Mucosa of stomach (tissue), 1 donor: Measurements from ENCODE around the gene CCNI.
"Not testable (repeated sequence)": the region's sequence is repeated elsewhere in the genome, so short reads cannot be mapped to it uniquely, and the experiment has no call there.

Experiments used
- H3K27me3 ChIP-seq: one replicate; pipeline ENCODE4 v1.7.0; 2013; ENCODE audit warnings: mild to moderate bottlenecking, low read length; ENCODE audit not compliant: control insufficient read depth, insufficient read depth
- H3K36me3 ChIP-seq: one replicate; pipeline ENCODE4 v1.7.0; 2013; ENCODE audit warnings: low read length; ENCODE audit not compliant: control insufficient read depth, insufficient read depth
- H3K4me1 ChIP-seq: one replicate; pipeline ENCODE4 v1.7.0; 2013; ENCODE audit warnings: mild to moderate bottlenecking, low read length; ENCODE audit not compliant: control insufficient read depth, insufficient read depth
- H3K4me3 ChIP-seq: one replicate; pipeline ENCODE4 v1.7.0; 2013; ENCODE audit warnings: low read length
- H3K9ac ChIP-seq: one replicate; pipeline ENCODE4 v1.7.0; 2013; ENCODE audit warnings: mild to moderate bottlenecking, low read length, moderate library complexity
- H3K9me3 ChIP-seq: one replicate; pipeline ENCODE4 v1.7.0; 2013; ENCODE audit warnings: mild to moderate bottlenecking, low read length, moderate library complexity; ENCODE audit not compliant: control insufficient read depth
- donor health status: Pancreatic carcinoma.

CCNI gene

DNA sequence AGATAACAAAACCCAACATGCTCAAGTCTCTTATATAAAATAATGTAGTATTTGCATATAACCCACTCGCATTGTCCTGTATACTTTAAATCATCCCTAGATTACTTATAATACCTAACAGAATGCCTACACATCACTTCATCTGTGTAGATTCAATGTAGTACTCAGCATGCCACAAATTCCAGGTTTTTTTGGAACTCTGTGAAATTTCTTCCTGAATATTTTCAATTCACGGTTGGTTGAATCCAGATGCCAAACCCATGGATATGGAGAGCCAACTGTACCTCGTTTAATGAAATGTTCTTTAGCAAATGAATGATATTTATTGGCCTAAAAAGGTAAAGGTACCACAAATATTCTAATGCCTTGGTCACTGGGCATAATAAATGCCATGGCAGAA lies 24.8 kb downstream of the CCNI start:
- H3K9me3 ChIP-seq = no peaks in the 10 kb centered on the region
- no peak overlapping the region for H3K9ac ChIP-seq
- H3K27me3 ChIP-seq = no peaks in the 10 kb centered on the region
- no peaks in the 10 kb centered on the region for H3K4me1 ChIP-seq
- H3K4me3 ChIP-seq = no peak overlapping the region
- H3K36me3 ChIP-seq = peaks cover 4% of the 10 kb centered on the region

- Histone ChIP-seq H3K27me3 (no peaks in the 10 kb centered on the region), H3K4me1 (no peaks in the 10 kb centered on the region), H3K9me3 (no peaks in the 10 kb centered on the region), H3K4me3 (no peak overlapping the region), H3K36me3 (peaks cover 4% of the 10 kb centered on the region), H3K9ac (no peak overlapping the region)
Measured at GRCh38 chr4:77047037-77047436, 28.8 kb downstream of the CCNI start.

GRCh38 chr4:77045490-77045889 lies 30.3 kb downstream of the CCNI start:
- no peak overlapping the region for H3K9ac ChIP-seq
- H3K36me3 ChIP-seq = peaks cover 4% of the 10 kb centered on the region
- no peaks in the 10 kb centered on the region for H3K9me3 ChIP-seq
- H3K4me1 ChIP-seq = no peaks in the 10 kb centered on the region
- H3K4me3 ChIP-seq = no peak overlapping the region
- H3K27me3 ChIP-seq = no peaks in the 10 kb centered on the region

DNA sequence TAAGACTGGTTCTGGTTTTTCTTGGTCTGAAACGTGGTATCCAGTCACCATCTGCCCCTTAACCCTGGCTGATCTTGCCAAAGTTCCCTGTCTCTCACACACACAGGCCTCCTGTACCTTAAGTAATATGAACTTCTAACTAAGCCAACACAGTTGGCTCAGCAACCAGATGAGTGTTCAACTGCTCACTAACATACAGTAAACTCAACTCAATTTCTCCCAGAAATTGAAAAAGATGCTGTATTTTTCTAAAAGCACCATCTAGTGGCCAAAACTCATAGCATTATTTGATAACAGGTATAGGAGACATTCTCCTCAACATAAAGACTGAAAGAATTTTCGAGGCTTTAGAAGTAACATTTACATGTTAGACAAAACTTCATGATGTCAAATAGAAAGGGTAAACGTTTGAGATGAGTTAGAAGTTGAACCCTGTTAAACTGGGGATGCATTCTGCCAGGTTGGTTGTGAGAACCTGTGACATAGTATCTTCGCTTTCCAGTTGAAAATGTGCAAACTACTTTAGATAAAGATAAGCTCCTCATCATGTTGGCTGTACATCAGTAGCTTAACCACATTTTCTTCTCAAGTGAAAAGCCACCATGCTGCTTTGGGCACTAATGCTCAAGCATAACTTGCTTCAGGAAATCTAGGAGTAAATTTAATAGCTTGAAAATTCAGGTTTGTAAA lies 31.2 kb downstream of the CCNI start:
- Histone ChIP-seq H3K27me3 (no peaks in the 10 kb centered on the region), H3K9ac (no peak overlapping the region), H3K9me3 (no peaks in the 10 kb centered on the region), H3K36me3 (peaks cover 4% of the 10 kb centered on the region), H3K4me1 (no peaks in the 10 kb centered on the region), H3K4me3 (no peak overlapping the region)

GRCh38 chr4:77043507-77044136 lies 32.2 kb downstream of the CCNI start:
- Histone ChIP-seq H3K36me3 (peaks cover 4% of the 10 kb centered on the region), H3K9me3 (no peaks in the 10 kb centered on the region), H3K4me3 (no peak overlapping the region), H3K4me1 (no peaks in the 10 kb centered on the region), H3K27me3 (no peaks in the 10 kb centered on the region), H3K9ac (no peak overlapping the region)

- Histone ChIP-seq H3K27me3 (no peaks in the 10 kb centered on the region), H3K36me3 (no peaks in the 10 kb centered on the region), H3K4me1 (no peaks in the 10 kb centered on the region), H3K4me3 (no peak overlapping the region), H3K9me3 (no peaks in the 10 kb centered on the region), H3K9ac (no peak overlapping the region)
Measured at GRCh38 chr4:77040854-77041725, 34.7 kb downstream of the CCNI start.

GRCh38 chr4:77040270-77040669 lies 35.5 kb downstream of the CCNI start:
- Histone ChIP-seq H3K4me1 (no peaks in the 10 kb centered on the region), H3K9me3 (no peaks in the 10 kb centered on the region), H3K9ac (no peak overlapping the region), H3K36me3 (no peaks in the 10 kb centered on the region), H3K27me3 (no peaks in the 10 kb centered on the region), H3K4me3 (no peak overlapping the region)

- H3K9ac ChIP-seq = no peak overlapping the region
- no peaks in the 10 kb centered on the region for H3K27me3 ChIP-seq
- H3K36me3 ChIP-seq = no peaks in the 10 kb centered on the region
- H3K9me3 ChIP-seq = no peaks in the 10 kb centered on the region
- H3K4me1 ChIP-seq = no peaks in the 10 kb centered on the region
- no peak overlapping the region for H3K4me3 ChIP-seq
Measured at GRCh38 chr4:77039796-77040195, 36.0 kb downstream of the CCNI start.

DNA sequence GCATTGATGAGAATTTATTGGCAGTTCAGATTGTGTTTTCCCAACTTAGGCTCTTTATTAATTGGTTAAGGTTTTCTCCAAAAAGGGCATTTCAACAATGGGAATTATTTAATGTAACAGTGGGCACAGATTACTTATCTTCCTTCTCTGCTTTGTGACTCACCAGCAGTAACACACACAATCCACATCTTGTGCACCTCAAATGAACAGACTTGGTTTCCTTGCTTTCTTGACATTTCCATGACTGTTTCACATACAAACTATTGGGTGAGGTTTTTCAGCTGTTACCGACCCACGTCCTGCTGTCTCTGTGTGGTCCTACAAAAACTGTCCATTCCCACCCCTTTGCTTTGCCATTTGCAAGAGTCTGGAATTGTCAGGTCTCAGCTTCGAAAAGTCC lies 38.1 kb downstream of the CCNI start:
- Histone ChIP-seq H3K9ac (no peak overlapping the region), H3K4me1 (no peaks in the 10 kb centered on the region), H3K9me3 (no peaks in the 10 kb centered on the region), H3K4me3 (no peak overlapping the region), H3K36me3 (no peaks in the 10 kb centered on the region), H3K27me3 (no peaks in the 10 kb centered on the region)

- H3K36me3 ChIP-seq, H3K27me3 ChIP-seq, H3K4me1 ChIP-seq: not testable (repeated sequence)
Measured at GRCh38 chr4:77037168-77037567, 38.6 kb downstream of the CCNI start.

DNA sequence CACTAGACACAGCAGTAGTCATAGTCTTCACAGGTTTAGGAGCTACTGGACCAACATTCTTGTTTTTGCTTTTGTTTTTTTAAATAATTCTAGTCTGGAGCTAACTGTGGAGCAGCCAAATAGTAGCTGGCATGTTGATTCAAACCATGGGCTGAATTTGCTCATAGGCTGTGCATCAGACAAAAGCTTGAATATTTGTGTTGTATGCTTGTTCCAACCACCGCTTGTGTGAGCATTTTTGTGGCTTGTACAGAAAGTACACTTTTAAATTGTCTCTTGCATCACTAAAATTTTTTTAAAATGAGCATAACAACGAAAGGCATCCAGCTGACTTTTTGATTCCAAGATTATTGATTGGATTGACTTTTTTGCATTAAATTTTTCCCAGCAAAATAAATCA lies 39.6 kb downstream of the CCNI start:
- Histone ChIP-seq H3K27me3 (no peaks in the 10 kb centered on the region), H3K9me3 (no peaks in the 10 kb centered on the region)

More at GRCh38 chr4:77037168-77037567, 38.6 kb downstream of the CCNI start:
- not testable (repeated sequence) for H3K9ac ChIP-seq, H3K4me3 ChIP-seq, H3K9me3 ChIP-seq

DNA sequence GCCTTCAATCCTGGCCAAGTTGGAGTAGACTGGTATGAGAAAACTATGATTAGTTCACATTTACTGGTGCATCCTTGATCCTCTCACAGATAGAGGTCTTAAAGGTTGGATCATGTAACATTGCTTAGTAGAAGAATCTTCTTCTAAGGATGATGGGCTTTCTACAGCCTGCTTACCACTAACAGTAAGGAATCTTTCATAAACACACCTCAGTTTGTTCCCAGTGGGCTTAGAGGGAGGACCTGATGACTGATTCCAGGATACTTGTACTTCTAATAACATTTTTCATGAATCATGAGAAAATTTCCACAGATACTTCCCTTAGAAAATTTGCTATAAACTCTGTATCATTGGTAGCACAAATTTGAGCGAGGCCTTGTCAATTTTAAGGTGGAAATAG lies 40.6 kb downstream of the CCNI start:
- Histone ChIP-seq H3K9ac (no peak overlapping the region), H3K9me3 (no peaks in the 10 kb centered on the region), H3K36me3 (no peaks in the 10 kb centered on the region), H3K27me3 (no peaks in the 10 kb centered on the region), H3K4me1 (no peaks in the 10 kb centered on the region), H3K4me3 (no peak overlapping the region)

More for the DNA sequence above, 39.6 kb downstream of the CCNI start:
- Histone ChIP-seq H3K4me1 (no peaks in the 10 kb centered on the region), H3K36me3 (no peaks in the 10 kb centered on the region), H3K9ac (no peak overlapping the region), H3K4me3 (no peak overlapping the region)
